HG03432 (cell line): ENCODE data around the gene CPN2.

ENCODE experiments used
- ATAC-seq: cut with Tn5 transposase; IDR thresholded peaks from one replicate; pipeline ENCODE4 v1.9.1; 2021; ENCODE audit warnings: mild to moderate bottlenecking, moderate library complexity; ENCODE audit not compliant: unreplicated experiment

CPN2 gene

DNA sequence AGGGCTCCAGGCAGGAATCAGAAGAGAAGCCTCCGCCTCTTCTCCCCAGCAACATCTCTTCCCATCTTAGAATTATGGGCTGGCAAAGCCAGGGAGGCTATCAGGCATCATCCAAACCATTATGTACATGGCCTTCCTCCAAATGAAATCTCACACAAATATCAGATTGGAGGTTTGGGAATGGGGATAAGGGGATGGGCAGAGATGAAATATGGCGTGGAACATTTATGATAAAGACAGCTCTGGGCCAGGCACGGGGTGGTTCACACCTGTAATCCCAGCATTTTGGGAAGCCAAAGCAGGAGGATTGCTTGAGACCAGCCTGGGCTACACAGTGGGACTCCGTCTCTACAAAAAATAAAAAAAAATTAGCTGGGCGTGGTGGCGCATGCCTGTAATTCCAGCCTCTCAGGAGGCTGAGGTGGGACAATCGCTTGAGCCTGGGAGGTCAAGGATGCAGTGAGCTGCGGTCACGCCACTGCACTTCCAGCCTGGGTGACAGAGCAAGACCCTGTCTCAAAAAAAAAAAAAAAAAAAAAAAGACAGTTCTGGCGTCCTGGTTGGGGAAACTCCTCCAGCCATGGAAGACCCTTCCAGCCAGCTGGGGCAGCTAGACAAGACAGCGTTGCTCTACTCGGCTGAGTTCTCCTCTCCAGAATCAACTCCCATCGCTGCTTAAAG lies 36.6 kb downstream of the CPN2 start:
- no peak for ATAC-seq

DNA sequence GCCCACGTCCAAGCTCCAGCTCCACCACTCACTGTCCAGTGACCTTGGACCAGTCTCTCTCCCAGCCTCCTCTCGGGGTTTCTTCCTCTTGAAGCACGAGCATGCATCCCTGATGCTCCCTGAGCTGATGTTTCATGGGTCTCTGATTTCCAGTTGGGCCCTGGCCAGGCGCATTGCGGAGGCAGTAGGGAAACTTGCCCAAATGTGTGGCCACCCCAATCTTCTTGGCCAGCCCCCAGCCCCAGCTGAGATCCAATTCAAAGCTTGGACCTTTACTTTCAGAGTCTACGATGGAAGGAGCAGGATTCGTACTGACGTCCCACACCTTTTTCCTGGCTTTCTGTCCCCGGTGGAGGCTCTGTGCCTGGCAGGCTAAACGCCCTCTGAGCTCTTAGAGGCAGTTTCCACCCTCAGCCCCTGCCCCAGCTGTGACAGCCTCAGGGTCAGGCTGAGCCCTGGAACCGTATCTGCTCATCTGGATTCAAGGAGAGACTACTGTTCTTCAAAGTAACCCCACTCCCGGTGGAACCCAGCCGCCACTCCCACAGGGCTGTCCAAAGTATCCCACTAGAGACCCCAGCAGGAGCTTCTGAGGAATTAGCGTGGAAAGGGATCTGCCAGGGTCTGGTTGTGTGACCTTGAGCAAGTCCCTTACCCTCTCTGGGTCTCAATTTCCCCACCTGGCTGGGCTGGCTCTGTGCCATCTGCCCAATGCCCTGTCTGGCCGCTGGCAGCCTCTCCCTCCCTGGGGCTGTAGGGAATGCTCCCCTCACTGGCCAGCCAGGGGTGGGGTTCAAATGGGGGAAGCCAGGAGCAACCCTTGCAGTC lies 37.4 kb downstream of the CPN2 start:
- ATAC-seq: no peak

GRCh38 chr3:194312743-194313281 lies 38.3 kb downstream of the CPN2 start:
- ATAC-seq: no peak

DNA sequence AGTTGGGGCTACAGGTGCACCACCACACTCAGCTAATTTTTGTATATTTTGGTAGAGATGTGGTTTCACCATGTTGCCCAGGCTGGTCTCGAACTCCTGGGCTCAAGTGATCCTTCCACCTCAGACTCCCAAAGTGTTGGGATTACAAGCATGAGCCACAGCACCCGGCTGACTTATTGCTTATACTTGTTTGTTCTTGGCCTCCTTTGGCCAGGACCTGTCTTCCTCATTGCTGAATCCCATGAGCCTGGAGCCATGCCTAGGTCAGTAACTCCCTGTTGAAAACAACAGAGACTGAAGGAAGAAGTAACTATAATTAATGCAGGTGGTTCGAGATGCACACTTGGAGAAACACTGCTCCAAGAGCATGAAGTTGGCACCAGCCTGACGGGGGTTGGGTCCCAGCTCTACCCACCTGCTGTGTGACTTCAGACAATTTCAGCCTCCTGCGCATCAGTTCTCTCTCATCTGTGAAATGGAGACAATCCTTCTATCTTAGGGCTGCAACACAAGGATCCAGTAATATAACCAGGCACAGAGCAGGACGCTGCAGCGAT lies 38.9 kb downstream of the CPN2 start:
- no peak for ATAC-seq

DNA sequence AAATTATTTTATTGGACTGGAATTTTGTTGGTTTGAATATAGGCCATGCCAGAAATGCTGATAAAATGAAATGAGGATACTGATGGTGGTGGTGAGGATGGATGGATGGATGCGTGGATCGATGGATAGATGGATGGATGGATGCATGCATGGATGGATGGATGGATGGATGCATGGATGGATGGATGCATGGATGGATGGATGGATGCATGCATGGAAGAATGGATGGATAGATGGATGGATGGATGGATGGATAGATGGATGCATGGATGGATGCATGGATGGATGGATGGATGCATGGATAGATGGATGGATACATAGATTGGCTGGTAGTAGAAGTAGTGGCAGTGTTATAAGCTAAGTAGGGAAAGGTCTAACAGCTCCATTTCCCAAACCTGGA lies 40.1 kb downstream of the CPN2 start:
- no peak for ATAC-seq

DNA sequence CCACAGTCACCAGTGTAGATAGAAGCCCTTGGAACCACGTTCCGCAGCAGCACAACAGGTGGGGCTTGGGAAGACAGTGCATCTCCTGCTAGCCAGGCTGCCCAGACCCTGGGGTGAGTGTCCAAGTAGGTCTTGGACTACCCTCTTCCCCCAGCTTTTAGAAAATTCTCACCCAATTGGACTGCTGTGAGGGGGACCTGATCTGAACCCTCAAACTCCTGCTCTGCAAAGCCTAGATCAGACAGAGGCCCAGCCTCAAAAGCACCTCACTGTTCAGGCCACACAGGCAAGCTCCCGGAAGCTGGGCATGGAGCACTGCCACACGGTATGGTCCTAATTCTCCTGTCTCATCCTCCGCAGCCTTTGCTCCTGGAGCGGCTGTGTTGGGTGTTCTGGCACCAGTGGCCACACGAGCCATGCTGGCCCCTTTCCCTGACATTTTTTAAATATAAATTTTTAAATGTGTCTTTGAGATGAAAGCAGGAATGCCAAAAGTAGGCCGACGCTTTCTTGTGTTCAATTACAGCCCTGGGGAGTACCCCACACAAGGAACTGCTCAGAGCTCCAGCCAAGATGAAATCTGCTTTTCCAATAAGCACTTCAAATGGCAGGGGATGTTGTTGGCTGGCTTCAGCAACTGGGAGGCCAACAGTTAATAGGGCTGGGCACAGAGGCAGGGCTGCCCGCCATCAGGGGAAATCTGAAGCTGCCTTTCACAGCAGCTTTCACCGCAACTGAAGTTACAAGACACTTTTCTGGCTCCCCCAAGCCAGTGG lies 40.9 kb downstream of the CPN2 start:
- no peak for ATAC-seq

- peak; percentile 22 for ATAC-seq
Measured at GRCh38 chr3:194308601-194309449, 42.3 kb downstream of the CPN2 start.

GRCh38 chr3:194307849-194308248 lies 43.3 kb downstream of the CPN2 start:
- no peak for ATAC-seq

DNA sequence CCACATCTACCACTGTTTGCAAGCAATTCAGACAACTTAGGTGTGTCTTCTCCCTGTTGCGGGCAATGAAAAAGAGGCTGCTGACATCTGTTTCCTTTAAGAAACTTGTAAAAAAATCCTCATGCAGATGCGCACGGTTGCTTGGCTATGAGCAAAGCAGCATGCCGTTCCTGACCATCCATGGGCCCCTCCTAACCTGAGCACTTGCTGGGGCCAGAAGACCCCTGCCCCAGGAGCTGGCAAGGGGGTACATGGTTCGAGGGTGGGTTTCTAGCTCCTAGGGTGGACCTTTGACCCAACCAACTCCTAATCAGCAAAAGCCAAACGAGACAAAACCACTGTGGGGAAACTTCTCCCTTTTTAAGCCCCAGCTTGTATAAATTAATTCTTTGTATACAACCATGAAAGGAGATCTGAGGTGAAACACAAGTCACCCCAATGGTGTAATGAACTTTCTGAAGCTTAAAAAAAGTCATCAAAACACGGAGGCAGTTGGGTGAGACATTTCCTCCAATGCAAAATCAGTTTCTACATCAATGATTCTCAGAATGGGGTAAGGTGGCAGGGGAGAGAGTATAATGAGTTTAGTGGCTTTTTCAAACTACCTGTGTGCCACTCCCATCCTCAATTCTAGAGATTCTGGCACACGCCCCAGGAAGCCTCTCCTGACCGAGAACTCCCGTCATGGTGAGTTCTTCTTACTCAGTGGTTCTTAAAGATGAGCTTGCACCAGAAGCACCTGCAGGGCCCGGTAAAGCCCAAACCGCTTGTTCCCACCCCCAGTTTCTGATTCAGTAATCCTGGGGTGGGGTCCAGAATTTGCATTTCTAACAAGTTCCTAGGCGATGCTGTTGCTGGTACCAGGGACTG lies 44.1 kb downstream of the CPN2 start:
- peak; percentile 58 for ATAC-seq

DNA sequence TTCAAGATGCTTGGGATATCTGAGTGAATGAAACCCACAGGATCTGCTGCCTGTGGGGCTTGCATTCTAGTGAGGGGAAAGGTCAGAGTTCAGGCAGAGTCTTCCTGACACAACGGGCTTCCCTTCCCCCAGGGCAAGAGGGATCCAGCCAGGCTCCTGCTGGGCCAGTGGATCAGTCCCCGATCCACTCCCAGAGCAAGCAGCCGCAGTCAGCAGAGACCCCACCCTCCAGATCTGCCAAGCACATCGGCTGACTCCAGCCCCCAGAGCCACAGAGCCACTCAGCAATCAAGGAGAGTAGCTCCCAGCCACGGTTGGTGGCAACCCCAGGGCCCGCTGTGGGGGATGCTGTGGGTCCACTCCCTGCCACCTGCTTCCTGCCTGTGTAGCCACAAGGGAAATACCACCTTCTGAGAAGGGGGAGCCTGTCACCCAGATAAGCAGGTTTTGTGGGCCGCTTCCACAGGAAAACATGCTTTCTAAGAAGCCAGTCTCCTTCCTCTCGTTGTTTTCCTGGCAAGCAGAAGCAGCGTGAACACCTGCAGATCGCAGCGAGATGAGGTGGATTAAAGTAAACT lies 44.9 kb downstream of the CPN2 start:
- ATAC-seq: peak; percentile 53

GRCh38 chr3:194305356-194306108 lies 45.6 kb downstream of the CPN2 start:
- no peak for ATAC-seq

DNA sequence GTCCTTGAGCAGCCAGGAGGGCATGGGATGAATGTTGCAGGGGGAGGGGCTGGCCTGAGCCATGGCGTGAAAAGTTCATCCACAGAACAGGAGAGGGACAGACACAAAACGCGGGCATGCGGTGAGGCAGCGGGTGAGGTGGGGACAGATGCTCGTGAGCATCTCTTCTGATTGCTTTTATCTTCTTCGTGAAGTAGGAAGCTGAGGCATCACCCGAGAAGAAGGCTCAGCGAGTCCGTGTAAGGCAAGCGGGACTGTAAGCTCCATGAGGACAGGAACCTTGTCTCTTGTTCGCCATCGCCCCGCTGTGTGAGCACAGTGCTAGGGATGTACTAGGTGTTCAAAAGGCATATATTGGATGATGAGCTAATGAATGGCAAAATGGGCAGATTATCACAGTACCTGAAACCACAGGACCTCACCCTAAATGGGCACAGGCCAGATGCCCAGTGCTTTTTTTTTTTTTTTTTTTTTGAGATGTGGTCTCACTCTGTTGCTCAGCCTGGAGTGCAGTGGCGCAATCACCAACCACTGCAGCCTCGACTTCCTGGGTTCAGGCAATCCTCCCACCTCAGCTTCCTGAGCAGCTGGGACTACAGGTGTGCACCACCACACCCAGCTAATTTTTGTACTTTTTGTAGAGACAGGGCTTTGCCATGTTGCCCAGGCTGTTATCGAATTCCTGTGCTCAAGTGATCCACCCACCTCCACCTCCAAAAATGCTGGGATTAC lies 46.8 kb downstream of the CPN2 start:
- ATAC-seq: no peak

DNA sequence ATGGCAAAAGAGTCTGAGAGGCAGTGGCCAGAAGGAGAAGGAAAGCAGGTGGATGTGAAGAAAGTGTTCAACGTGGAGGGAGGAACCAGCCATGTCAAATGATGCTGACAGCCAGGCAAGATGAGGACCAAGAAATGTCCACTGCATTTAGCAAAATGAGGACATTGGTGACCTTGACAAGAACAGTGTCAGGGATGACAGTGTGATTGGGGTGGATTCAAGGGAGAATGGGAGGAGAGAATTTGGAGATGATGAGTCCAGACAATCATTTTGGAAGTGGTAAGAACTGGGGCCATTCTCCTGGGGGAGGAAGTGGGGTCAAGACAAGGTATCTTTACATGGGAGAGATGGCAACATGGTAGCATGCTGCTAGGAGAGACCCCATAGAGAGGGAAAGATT lies 47.4 kb downstream of the CPN2 start:
- no peak for ATAC-seq

GRCh38 chr3:194301730-194302129 lies 49.4 kb downstream of the CPN2 start:
- no peak for ATAC-seq

DNA sequence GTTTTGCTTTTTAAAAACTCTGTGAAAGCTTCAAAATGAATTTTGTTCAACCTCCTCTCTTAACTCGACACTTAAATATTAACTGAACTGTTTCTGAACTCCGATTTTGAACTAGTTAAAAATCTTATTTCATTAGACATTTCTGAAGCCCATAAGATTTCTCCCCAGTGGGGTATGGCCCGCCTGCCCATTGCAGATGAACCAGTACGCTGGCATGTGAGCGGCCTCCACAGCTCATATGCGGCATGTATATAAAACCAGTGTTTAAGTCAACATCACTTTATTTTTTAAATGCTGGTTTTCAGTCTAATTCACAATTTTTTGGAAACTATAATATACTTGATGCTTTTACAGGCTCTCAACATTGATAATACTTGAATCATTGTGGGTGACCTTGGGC lies 50.2 kb downstream of the CPN2 start:
- no peak for ATAC-seq

DNA sequence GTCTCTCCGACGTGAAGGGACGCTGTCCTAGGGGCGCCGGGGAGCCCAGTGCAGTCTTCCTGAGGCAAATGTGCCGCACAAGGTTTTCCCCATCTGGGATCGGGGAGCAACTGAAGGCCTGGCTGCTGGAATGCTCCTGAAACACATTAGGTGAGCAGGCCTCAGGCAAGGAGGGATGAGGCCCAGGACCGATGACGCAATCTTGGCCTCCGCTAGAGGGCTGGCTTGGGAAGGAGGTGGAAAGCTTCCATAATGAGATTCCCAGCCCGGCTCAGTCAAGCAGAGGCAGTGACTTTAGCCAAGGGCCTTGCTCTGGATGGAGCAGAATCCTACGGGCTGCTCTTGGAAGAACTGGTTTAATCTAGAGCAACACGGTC lies 50.8 kb downstream of the CPN2 start:
- no peak for ATAC-seq
